NCI-H345 treated with DMSO at 0.1 percent for 48 hours (cell line): ENCODE measurements around the gene MAPK1.
"Not testable (repeated sequence)": the region's sequence is repeated elsewhere in the genome, so short reads cannot be mapped to it uniquely, and the experiment has no call there.

Experiments used
- DNase-seq: peaks from one replicate; lab custom pipeline; 2025; ENCODE audit not compliant: unreplicated experiment; lab: John Stamatoyannopoulos, UW

Gene MAPK1

DNA sequence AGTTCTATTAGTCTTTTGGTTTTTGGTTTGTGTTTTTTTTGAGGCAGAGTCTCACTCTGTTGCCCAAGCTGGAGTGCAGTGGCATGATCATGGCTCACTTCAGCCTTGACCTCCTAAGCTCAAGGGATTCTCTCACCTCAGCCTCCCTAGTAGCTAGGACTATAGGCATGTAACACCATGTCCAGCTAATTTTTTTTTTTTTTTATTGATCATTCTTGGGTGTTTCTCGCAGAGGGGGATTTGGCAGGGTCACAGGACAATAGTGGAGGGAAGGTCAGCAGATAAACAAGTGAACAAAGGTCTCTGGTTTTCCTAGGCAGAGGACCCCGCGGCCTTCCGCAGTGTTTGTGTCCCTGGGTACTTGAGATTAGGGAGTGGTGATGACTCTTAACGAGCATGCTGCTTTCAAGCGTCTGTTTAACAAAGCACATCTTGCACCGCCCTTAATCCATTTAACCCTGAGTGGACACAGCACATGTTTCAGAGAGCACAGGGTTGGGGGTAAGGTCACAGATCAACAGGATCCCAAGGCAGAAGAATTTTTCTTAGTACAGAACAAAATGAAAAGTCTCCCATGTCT is 15.4 kb upstream of the MAPK1 start:
- not testable (repeated sequence) for DNase-seq

DNA sequence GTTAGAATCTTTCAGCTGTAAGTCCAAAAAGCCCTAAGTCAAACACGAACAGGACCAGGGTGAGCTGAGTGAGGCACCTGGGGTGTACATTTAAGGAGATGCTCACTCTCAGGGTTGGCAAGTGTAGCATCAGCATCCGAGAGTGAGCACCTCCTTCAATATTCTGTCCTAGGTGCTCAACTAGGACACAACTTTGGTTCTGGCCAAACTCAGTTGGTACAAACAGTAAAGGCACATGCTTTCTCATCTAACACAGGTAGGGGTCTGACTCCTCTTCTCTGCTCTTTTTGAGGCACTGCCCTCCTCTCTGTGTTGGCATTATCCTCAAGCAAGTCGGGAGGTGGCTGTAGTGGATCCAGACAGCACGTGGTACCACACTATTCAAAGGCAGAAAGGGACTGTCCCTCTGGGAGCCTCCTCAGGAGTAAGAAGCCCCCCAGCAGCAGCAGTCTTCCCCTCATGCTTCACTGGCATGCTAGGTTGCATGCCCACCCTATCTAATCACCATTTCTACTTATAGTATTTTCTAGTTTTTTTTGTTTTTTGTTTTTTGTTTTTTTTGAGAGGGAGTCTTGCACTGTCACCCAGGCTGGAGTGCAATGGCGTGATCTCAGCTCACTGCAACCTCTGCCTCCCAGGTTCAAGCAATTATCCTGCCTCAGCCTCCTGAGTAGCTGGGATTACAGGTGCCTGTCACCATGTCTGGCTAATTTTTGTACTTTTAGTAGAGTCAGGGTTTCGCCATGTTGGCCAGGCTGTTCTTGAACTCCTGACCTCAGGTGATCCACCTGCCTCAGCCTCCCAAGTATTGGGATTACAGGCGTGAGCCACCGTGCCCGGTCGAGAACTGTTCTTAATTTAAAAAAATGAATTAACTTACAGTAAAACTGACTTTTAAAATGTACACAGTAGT is 14.7 kb upstream of the MAPK1 start:
- DNase-seq: no peak

DNA sequence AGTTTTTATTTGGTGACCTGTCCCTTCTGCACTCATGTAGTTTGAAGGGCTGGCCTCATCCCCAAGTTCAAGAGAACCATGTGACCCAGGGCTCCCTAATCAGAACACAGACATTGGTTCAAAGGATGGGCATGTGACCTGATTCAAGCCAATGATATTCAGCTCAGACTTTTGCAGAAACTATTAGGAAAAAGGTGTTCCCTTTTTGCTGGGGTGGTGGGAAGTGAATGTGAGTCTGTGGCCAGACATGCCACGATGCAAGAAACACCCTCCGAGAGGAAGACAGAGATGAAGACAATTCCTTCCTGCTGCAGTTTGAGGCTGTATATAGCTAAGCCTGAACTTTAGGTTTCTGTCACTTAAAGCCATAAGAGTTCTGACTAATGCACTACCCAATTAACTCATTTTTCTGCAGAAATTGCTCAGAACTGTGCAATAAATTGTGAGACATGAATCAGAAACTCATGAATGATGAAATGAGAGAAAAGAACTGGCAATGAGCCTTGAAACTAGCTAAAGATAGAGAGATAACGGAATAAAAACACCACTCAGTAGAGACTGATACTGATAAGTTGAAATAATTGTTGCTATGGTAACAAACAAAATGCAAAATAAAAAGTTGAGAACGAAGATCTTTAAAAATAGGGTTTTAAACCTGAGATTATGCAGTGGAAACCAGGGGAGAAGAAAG is 9.2 kb upstream of the MAPK1 start:
- DNase-seq: no peak

DNA sequence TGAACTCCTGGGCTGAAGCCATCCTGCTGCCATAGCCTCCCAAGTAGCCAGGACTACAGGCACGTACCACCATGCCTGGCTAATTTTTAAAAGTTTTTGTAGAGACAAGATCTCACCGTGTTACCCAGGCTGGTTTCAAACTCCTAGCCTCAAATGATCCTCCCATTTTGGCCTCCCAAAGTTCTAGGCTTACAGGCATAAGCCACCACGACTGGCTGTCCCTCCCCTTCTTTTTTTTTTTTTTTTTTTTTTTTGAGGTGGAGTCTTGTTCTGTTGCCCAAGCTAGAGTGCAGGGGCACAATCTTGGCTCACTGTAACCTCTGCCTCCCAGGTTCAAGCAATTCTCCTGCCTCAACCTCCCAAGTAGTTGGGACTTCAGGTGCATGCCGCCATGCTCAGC is 7.5 kb upstream of the MAPK1 start:
- not testable (repeated sequence) for DNase-seq

DNA sequence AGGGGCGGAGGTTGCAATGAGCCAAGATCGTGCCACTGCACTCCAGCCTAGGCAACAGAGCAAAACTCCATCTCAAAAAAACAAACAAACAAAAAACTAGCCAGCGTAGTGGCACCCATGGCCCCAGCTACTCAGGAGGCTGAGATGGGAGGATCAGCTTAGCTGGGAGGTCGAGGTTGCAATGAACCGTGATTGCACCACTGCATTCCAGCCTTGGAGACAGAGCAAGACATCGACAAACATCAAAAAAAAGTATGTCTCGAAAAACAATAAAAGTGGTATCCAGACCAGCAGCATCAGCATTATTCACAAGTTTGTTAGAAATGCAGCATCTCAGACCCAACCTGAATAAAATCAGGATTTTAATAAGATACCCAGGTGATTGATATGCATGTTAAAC is 6.2 kb upstream of the MAPK1 start:
- no peak for DNase-seq

DNA sequence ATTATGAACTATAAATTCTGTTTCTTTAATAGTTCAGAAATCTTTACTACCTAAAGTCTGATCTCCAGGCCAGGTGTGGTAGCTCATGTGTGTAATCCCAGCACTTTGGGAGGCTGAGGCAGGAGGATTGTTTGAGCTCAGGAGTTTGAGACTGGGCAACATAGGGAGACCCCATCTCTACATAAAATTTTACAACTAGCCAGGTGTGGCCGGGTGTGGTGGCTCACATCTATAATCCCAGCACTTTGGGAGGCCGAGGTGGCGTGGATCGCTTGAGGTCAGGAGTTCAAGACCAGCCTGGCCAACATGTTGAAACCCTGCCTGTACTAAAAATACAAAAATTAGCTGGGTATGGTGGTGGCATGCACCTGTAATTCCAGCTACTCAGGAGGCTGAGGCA is 5.3 kb upstream of the MAPK1 start:
- not testable (repeated sequence) for DNase-seq

DNA sequence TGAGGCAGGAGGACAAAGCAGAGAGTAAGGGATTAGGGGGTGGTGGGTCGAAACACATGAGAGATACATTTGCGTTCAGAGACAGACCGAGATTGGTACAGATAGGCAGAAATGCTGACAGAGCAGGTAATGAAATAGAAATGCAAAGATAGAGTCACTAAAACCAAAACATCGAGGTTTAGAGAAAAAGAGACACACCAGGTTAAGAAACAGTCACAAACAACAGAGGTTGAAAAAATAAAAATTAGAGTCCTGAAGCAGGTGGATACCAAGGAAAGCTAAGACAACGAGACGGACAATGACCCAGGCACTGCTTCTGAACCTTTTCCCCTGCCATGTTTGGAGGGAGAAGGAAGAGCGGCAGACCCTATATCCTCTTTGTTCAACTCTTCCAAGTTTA is 1.2 kb upstream of the MAPK1 start:
- no peak for DNase-seq

DNA sequence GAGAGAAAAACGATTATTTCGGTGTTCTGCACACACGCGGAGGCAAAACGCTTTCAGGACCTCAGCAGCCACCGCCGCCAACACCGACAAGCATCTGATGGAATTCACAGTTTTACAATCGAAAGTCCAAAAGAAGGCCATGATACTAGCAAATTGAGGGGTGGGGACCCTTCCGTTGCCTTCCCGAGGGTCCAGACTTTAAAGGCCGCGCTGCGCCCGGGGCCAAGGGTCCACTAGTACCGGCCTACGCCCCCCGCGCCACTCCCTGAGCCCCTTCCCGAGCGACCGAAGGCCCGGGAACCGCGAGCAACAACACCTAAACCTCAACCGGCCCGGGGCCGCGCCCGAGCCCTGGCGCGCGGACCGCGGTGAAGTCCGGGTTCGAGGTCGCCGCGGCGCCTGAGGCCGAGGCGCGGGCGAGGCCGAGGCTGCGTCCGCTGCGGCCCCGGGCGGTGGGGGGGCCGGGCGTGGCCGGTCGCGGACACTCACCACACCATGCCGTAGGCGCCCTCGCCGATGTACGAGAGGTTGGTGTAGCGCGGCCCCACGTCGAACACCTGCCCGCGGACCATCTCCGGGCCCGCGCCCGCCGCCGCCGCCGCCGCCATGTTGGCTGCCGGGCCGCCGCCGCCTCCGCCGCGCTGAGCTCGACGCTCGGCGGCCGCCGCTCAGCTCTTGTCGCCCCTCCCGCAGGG is 465 bp downstream of the MAPK1 start:
- DNase-seq: no peak

DNA sequence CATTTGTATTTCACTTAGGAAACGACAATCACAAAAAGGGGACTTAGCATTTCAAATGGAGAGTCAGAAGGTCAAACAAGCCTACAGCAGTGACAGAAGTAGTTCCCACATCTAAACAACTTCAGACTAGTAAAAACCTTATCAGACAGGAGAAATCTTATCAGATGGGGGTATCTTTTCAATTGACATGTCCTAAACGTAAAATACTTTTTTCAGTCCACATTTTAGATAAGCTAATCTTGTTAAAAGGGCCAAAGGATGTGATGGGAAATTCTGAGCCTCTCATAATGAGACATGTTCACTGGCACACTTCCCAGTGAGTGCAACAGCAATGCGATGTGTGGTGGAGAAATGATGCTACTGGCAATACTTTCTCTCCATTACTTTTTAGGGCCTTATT is 2.4 kb downstream of the MAPK1 start:
- DNase-seq: no peak

DNA sequence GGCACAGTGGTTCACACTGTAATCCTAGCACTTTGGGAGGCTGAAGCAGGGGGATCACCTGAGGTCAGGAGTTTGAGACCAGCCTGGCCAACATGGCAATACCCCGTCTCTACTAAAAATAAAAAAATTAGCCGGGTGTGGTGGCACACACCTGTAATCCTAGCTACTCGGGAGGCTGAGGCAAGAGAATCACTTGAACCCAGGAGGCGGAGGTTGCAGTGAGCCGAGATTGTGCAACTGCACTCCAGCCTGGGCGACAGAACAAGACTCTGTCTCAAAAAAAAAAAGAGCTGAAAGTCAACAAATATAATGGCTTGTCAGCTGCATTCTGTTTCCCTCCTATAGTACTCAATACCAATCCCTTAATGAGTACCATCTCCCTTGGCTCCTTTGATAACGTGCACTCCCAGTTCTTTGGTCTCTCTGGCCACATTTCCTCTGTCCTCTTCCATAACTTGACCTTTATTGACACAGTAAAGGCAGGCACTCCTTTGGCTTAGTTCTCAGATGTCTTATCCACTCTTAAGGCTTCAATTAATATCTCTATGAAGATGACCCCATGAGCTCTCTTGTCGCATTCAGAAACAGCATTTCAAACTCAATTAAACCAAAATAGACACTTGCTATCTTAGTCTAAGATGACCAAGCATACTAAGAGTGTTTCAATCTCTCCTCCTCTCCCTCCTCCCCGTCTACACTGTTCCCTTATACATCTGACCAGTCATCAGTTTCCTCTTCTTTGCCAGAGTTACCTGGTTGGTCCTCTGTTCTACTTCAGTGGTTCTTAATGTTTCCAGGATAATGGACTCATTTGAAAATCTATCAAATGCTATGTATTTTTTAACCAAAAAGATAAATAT is 4.8 kb downstream of the MAPK1 start:
- no peak for DNase-seq

DNA sequence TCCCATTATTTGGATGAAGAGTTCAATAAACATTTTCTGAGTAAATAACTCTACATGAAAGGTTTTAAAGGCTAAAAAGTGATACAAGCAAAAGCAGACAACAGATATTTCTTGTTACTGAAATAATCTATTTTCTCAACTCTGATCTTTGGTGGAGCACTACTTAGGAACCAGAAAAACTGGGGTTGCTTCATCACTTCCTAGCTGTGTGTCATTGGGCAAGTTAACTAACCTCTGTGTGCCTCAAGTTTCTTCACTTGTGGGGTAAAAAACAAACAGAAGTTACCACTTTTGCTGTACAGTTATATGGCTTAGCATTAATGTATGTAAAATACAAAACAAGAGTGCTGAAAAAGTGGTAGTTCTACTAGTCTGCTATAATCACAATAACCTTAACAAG is 5.6 kb downstream of the MAPK1 start:
- no peak for DNase-seq

DNA sequence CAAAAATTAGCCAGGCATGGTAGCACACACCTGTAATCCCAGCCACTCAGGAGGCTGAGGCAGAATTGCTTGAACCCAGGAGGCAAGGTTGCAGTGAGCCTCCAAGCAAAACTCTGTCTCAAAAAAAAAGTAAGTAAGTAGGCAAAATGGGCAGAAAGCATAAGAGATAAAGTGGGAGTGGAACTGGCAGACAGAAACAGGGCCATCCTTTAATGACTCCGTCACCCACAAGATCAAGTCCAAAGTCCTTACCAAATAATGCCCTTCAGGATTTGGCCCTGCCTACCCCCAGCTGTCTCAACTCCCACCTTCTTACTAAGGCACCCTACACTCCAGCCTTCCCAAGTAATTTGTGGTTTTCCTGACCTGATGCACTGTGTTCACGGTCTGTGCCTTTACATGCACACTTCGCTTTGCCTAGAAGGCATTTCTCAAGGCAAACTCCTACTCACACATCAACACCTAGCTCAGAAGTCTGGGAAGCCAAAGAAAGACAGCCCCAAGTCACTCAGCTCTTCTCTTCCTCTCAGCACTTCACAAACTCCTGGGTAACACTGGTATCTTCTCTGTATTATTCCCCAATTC is 6.1 kb downstream of the MAPK1 start:
- DNase-seq: no peak

DNA sequence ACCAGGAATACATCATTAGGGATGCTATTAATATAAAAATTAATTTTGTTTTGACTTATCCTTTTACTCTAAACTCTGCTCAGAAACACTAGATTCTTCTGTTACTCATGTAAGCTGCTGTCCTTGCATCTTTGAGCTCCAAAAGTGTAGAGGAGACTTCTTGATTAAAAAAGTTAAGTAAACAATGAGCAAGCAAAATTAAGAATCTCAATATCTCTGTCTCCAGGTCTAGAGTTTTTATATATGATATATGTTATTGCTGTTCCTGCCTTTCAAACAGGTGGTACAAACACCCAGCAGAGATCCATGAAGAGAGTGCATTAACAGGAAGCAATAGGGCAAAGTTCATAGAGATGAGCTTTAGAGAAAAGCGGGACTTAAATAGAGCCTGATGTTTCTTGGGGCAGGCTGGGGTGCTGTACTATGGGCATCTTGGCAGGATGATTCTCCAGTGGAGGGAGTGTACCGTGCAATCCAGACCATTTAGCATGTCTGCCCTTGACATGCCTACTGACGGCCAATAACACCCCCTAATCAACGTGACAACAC is 6.9 kb downstream of the MAPK1 start:
- DNase-seq: no peak

DNA sequence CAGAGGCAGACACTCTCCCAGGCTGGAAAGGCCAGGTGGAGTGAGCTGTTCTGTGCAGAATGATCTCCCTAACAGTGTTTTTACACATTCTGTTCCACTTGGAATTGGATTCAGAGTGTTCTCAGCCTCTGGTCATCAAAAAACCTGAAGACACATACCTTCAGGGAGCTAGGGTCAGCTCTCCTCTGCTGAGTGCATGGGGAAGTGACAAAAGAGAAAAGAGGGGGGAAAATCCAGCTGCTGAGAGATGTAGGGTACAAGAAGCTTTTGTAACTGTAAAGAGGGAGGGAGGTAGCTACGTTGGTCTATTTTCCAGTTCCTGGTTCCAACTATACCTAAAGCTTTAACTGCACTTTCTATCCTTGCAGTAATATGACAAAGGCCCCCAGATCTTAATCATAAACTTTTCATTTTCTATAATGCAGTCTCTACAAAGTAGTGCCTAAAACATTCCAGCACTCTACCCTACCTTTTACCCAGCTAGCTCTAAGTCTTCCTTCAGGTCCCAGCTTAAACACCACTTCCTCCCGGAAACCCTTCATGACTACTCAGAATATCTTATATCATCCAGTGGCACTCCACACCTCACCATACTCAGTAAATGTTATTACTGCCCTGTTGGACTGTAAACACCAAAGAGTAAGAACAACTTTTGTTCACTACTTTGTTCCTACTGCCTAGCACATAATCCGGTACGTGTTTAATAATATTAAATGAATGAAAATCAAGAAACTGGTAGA is 9.2 kb downstream of the MAPK1 start:
- DNase-seq: no peak

DNA sequence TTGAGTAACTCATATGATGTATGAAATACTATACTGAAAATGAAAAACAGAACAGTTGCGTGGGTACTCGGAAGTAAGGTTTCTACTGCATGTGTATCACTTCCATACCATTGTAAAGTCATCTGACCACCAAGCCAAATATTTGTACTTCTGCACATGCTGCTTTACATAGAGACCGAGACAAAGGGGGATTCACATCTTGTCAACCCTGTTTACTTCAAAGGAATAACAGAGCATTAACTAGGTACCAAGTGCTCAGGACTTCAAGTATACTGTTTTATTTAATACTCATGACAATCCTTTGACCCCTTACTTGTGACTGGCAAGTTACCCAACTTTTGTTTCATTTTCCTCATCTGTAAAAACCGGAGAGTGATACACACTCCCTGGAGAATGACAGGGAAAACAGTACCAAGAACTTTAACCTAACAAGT is 9.9 kb downstream of the MAPK1 start:
- no peak for DNase-seq

DNA sequence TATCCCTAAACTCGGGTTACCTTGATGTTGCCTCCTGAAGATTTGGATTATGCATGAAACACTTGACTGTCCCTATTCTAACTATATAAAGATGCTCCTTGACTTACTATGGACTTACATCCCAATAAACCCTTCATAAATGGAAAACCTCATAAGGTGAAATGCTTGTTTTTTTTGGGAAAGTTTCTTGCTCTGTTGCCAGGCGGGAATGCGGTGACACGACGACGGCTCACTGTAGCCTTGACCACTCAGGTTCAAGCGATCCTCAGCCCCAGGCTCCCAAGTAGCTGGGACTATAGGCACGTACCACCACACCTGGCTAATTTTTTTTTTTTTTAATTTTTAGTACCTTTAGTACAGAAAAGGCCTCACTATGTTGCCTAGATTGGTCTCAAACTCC is 10.6 kb downstream of the MAPK1 start:
- no peak for DNase-seq

DNA sequence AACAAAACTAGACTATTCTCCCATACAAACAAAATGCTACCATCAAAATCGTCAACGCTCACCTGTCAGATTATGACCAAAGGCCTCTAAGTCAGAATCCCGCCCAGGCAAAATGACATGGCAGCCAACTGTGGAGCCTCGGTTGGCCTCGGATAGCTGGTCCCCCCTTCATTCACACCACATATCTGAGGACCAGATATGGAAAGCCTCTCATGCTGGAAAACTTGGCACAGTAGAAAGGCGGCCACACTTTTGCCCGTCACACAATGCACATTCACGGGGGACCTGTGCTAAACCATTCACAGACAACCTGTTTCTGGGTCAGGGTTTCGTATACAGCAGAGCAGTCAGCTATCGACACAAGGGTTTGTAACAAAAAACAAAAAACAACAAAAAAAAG is 11.2 kb downstream of the MAPK1 start:
- DNase-seq: no peak

DNA sequence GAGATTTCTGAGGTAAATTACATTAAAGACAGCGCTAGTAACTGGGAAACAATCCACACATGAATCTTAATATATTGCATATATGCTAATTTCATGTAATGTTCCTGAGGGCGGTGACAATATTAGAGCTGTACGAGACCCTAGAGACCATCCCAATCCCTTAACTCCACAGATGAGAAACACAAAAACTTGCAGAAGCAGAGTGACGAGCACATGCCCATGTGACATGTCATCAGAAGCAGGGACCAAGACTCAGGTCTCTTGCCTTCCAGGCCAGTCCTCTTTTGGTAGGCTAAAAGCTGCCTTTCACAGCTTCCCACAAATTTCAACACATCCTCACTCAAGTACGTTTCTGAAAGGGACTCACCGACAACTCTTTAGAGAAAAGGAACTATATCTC is 11.8 kb downstream of the MAPK1 start:
- DNase-seq: no peak

DNA sequence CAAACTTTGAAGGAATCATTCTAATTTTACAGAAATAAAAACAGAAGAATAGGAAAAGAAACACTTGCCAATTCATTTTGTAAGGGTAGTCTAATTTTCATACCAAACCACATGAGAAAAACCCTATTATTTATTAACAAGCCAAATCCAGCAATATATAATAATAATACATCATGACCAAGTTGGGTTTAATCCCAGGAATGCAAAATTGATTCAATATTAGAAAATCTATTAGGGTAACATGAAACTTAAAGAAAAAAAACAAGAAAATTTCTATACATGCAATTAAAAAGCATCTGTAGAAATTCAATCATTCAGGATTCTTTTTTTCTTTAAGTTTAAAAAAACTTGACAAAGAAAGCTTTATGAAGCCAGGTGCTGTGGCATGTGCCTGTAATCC is 16.8 kb downstream of the MAPK1 start:
- no peak for DNase-seq
